GM18870 (cell line): ENCODE results near the gene ZNF654.
"Not testable (repeated sequence)": the region's sequence is repeated elsewhere in the genome, so short reads cannot be mapped to it uniquely, and the experiment has no call there.

Experiments
- ATAC-seq: cut with Tn5 transposase; IDR thresholded peaks from one replicate; pipeline ENCODE4 v1.9.1; 2021; ENCODE audit warnings: moderate library complexity; ENCODE audit not compliant: unreplicated experiment

The ZNF654 gene

GRCh38 chr3:88058581-88059379 lies at the start of gene ZNF654, which contains the start of gene CGGBP1:
TSS of gene ZNF654 (plus strand) at chr3:88059255. CDS start at chr3:88059320, 65 bp downstream.
TSS of gene CGGBP1 (minus strand) at chr3:88059005. CDS start at chr3:88055976, 3,029 bp downstream.
- ATAC-seq, result peak; percentile 96

- ATAC-seq, result no peak
These were observed 48.2 kb upstream of the ZNF654 start for GRCh38 chr3:88010810-88011209.

DNA sequence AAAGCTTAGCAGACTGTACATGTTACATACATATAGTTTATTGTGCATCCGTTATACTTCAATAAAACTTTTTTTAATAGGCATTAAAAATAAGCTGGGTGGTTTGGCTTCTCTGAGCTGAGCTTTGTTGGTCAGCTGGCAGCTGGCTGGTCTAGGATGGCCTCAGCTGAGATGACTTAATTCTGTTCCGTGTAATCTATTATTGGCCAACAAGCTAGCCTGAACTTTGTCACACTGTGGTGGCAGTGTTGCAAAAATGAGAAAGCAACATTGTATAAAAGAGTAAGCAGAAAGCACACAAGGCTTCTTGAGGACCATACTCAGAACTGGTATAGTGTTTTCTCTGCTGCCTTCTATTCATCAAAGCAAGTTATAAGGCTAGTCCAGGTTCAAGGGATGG lies 45.5 kb upstream of the ZNF654 start:
- no peak for ATAC-seq

GRCh38 chr3:88015656-88016055 lies 43.4 kb upstream of the ZNF654 start:
- ATAC-seq, result not testable (repeated sequence)

DNA sequence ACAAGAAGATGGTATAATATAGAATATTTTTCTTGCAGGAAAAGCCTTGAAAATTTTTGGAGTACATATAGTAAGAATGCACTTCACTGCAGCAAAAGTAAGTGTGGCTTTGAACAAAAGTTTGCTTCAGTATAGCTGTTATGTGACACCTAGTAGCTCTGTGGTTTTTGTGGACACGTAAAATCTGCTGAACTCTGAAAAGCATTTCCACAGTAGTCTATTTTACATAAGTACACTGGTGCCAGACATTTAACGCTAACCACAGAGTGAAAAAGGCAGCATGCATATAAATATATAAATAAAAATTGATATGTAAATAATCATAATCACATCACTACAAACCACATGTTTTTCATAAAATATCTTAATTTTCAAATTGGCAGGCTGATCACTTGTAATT lies 40.0 kb upstream of the ZNF654 start:
- ATAC-seq, result peak; percentile 98

DNA sequence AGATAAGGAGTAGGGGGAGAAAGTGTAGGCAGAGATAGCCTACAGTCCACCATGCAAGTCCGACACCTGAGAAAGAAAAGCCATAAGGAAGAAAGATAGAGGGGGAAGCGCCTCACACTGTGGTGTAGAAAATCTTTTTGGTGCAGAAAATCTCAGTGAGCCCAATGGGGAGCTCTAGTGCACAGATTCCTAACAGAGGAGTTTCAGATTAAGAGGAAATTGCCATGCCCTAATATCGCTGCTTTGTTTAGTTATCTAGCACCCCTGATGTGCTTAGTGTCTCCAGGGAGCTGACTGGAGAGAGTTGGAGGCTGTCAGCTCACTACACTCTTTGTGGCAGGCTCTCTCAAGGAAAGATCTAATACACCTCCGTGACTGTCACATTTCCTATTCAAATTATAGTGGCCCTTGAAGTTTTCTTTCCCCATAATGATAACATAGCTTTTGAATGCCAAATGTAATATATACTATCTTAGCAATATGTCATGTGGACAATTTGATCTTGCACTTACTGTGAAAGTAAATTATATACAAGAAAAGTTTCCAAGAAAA lies 34.0 kb upstream of the ZNF654 start:
- no peak for ATAC-seq

DNA sequence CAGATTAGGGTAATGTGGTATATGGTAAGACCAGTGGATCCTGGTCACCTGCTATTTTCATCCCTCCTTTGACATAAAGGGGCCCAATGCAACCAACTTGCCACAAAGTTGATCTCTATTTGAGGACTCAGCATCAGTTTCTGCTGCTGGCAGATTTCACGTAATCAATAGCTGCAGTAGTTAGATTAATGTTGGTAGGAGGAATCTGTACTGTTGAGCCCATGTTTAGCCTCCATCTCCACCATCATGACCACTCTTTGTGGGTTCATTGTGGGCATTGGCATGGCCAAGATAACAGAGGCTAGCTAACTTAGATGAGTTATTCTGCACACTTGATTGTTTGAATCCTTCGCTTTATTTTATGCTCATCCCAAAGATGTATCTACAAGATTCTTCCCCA lies 30.2 kb upstream of the ZNF654 start:
- no peak for ATAC-seq

- no peak for ATAC-seq
These were observed 28.8 kb upstream of the ZNF654 start for GRCh38 chr3:88030210-88030609.

- ATAC-seq, result peak; percentile 79
These were observed 27.4 kb upstream of the ZNF654 start for GRCh38 chr3:88031642-88032077.

DNA sequence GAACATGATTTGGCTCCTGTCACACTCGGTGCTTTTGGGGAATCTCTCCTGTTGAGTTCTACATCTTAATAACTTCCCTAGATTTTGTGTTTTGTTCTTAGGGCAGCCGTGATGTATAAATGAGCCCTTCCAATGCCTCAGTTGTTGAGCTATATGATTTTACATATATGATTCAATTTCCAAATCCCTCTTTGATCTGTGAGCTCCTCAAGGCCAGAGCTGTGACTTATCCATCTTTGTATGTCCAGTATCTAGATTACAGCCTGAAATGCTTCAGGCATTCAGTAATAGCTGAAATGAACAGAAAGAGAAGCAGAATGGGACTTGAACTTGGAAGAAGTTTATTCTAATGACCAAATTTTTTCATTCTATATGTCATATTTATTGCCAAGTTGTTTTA lies 26.8 kb upstream of the ZNF654 start:
- no peak for ATAC-seq

DNA sequence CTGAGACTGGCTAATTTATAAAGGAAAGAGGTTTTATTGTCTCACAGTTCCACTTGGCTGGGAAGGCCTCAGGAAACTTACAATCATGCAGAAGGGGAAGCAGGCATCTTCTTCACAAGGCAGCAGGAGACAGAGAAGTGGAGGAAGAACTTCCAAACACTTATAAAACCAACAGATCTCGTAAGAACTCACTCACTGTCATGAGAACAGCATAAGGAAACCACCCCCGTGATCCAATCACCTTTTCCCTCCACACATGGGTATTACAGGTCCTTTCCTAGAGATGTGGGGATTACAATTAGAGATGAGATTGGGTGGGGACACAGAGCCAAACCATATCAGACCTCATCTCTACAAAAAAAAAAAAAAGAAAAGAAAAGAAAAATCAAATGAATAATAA lies 26.0 kb upstream of the ZNF654 start:
- no peak for ATAC-seq

DNA sequence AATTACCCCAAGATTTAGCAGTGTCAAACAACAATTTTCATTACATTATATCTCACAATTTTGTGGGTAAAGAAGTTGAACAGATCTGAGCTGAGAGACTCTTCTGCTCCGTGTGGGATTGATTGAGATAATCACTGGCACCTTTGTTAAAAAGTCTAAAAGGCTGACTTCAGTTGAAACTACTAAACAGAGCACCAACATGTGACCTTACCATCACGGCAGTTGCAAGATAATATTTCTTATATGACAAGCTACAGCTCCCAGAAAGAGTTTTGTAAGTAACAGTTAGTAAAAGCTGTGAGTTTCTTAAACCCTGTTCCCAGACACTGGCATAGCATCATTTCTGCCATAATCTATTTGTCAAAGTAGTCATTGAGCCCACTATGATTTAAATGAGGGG lies 25.2 kb upstream of the ZNF654 start:
- no peak for ATAC-seq

DNA sequence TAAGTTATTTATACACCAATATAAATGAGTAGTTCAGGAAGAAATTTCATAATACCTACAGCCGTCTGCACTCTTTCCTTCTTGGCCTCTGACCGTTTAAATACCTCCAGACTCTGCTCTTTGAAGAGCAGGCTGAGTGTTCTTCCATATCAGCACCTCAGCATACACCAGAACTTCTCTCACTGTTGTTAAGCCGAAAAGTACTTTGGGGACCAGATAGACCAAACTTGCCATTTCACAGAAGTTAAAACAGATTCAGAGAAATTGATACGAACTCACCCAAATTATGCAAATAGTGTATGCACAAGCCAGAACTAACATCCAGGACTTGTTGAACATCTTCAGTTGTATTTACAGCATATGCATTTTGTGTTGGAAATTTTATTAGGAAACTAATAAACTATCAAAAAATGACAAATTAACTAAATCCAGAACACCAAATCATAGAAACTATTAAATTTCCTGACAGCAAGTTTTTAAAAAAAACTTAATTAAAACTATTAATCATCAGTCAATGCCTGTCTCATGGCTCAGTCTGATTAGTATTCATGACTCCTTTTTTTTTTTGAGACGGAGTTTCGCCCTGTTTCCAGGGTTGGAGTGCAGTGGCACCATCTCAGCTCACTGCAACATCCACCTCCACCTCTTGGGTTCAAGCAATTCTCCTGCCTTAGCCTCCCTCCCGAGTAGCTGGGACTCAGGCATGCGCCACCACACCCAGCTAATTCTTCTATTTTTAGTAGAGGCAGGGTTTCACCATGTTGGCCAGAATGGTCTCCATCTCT lies 24.4 kb upstream of the ZNF654 start:
- ATAC-seq, result no peak

DNA sequence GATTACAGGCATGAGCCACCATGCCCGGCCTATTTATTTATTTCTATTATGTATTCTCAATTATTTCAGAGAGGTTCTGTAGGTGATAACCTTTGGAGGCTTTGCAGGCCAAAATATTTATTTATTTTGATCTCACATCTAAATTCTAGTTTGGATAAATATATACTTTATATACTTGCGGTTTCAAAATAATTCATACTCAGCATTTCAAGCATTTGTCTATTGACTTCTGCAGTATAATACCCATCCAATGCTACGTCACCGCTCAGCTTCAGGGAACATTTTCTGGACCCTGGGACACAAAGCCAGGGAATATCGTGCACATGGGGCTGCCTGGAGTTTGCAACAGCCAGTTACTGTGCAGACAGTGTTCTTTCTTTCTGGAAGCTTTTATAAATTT lies 22.8 kb upstream of the ZNF654 start:
- ATAC-seq, result no peak

DNA sequence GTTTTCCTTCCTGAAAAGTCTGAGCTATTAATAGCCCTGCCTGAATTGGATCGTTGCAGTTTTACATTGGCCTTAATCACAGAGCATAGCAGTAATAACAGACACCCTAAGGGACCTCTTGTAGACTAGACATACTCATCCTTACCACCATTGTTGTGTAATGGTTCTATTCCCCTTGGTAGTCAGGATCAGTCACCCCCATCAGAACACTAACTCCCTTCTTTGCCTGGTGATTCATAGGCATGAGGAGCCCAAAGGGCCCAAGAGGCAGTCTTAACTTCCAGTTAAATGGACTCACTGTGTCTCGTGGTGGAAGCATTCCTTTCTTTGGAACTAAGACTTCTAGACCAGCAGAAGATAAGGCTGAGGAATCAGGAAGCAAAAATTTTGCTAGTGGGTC lies 20.5 kb upstream of the ZNF654 start:
- ATAC-seq, result no peak

GRCh38 chr3:88040529-88040928 lies 18.5 kb upstream of the ZNF654 start:
- no peak for ATAC-seq

DNA sequence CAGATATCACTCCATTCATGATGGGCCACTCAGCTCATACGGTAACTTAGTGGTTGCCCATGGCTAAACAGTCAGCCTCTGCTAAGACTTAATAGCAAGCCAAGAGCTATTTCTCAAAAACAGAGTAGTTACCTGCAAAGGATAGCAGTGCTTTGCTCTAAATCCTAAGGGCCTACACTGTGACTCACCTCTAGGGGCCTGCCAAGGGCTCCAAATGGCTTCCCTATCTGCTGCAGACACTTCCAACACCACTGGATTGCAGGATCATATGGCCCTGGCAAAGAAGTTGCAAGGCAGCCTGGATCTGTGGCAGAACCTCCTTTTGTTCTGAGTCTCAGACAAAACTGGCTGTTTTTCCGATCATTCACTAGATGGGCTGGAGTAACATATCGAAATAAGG lies 18.1 kb upstream of the ZNF654 start:
- no peak for ATAC-seq

- ATAC-seq, result no peak
These were observed 14.6 kb upstream of the ZNF654 start for GRCh38 chr3:88044411-88044810.

DNA sequence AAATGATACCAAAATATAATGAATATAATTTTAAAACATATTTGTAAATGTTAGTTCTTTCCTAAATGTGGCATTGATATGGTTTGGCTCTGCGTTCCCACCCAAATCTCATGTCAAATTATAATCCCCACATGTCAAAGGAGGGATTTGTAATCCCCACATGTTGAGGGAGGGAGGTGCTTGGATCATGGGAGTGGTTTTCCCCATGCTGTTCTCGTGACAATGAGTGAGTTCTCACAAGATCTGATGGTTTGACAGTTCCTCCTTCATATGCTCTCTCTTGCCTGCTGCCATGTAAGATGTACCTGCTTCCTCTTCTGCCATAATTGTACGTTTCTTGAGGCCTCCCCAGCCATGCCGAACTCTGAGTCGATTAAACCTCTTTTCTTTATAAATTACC lies 12.3 kb upstream of the ZNF654 start:
- no peak for ATAC-seq

DNA sequence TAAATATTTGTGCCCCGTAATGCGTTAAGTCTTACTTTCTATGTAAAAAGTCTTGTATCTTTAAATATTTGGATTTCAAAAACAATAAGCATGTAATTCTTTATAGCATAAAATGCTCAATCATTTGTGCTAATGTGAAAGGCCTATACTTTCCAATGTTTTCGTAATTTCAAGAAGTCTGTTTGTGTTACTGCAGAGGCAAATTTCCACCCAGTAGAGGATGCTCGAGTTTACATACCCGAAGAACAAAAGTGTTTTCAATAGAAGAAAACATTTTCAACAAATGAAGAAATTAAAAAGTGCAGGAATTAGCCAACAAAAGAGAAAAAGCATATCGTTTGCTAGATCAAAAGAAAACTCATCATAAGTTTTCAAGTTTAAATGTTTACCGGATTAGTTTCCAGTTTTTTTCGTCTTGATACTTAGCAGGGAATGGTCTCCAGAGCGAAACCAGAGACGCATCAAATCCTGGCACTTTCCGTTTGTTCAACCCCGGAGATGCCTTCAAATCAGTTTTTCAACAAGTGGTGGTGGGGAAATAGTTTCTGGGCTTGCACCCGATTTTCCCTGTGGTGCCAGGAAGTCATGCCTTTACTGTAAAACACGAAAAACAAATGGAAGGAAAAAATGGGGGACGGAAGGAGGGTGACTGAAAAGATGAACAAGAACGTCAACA lies 1.3 kb upstream of the ZNF654 start:
- ATAC-seq, result no peak

- ATAC-seq, result peak; percentile 5
These were observed 812 bp upstream of the ZNF654 start for GRCh38 chr3:88058306-88058580.
